T-helper 1 cell treated with Interleukin-12 subunit alpha and Interleukin-12 subunit beta and Interleukin-4 antibody, amounts not matched to agents 30 μg/mL and 1 μg/mL, for 36 hours (primary cell): ENCODE results near the gene CCDC77.

Source experiments
- H3K27ac Mint-ChIP-seq: one replicate; pipeline ENCODE4 v1.8.0; 2021; ENCODE audit warnings: mild to moderate bottlenecking, mixed read lengths
- H3K27me3 Mint-ChIP-seq: one replicate; pipeline ENCODE4 v1.8.0; 2021; ENCODE audit warnings: low read depth, mixed read lengths
- H3K36me3 Mint-ChIP-seq: one replicate; pipeline ENCODE4 v1.8.0; 2021; ENCODE audit warnings: low read depth, mixed read lengths
- H3K4me1 Mint-ChIP-seq: one replicate; pipeline ENCODE4 v1.8.0; 2021; ENCODE audit warnings: low read depth, mixed read lengths
- H3K4me3 Mint-ChIP-seq: one replicate; pipeline ENCODE4 v1.8.0; 2021; ENCODE audit warnings: mild to moderate bottlenecking, moderate library complexity, mixed read lengths
- H3K9me3 Mint-ChIP-seq: one replicate; pipeline ENCODE4 v1.8.0; 2021; ENCODE audit warnings: mixed read lengths

CCDC77 gene

DNA sequence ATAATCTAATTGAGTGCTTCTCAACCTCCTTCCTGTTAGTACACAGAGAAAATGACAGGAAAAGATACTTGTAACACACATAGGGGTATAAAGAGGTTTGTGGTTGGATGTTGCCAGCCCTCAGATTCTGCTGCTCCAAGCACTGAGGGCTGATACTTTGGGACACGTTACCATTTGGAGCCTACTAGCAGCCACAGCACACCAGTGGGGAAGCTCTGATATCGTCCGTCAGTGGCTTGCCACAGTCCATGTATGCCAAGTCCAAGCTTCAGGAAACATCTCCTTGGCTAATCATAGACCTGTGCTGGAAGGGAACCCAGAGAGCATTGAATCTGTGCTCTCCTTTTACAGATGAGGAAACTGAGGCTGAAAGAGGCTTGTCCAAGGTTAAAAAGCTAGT lies 80.6 kb downstream of the CCDC77 start:
- H3K36me3 Mint-ChIP-seq = no peaks in the 10 kb centered on the region

DNA sequence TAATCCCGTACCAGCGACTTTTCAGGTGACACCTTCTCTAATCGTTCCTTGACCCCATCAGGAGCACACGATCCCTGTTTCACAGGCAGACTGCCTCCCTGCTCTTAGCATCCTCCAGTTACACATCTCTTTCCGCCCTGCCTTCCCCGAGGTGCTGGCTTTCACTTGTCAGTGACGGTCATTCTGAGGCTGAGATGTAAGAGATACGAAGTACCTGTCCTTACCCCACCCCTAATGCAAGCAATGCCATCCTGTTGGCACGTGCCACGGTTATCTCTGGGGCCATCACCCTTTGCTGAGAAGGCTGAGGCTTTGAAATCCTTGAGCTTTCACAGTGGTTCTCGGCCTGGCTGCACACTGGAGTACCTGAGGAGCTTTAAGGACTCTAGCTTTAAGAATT lies 82.7 kb downstream of the CCDC77 start:
- H3K9me3 Mint-ChIP-seq = no peaks in the 10 kb centered on the region
- H3K4me3 Mint-ChIP-seq = no peak overlapping the region
- no peaks in the 10 kb centered on the region for H3K36me3 Mint-ChIP-seq
- no peak overlapping the region for H3K27ac Mint-ChIP-seq
- peaks cover 8% of the 10 kb centered on the region for H3K27me3 Mint-ChIP-seq
- peaks cover 3% of the 10 kb centered on the region for H3K4me1 Mint-ChIP-seq

More for the DNA sequence above, 80.6 kb downstream of the CCDC77 start:
- no peak overlapping the region for H3K4me3 Mint-ChIP-seq
- no peaks in the 10 kb centered on the region for H3K9me3 Mint-ChIP-seq
- H3K27me3 Mint-ChIP-seq = peaks cover 17% of the 10 kb centered on the region
- no peak overlapping the region for H3K27ac Mint-ChIP-seq
- no peaks in the 10 kb centered on the region for H3K4me1 Mint-ChIP-seq

DNA sequence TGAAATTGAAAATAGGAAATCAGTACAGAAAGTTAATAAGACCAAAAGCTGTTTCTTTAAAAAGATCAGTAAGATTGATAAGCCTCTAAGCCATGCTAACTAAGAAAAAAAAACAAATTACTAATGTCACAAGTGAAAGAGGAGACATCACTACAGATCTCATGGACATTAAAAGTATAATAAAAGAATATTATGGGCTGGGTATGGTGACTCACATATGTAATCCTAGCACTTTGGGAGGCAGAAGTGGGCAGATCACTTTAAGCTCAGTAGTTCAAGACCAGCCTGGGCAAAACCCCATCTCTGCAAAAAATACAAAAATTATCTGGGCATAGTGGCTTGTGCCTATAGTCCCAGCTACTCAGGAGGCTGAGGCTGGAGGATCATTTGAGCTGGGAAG lies 88.8 kb downstream of the CCDC77 start:
- Mint-ChIP-seq H3K4me3 (no peak overlapping the region), H3K4me1 (peaks cover 3% of the 10 kb centered on the region), H3K36me3 (no peaks in the 10 kb centered on the region), H3K27ac (no peak overlapping the region), H3K27me3 (peaks cover 25% of the 10 kb centered on the region), H3K9me3 (peaks cover 9% of the 10 kb centered on the region)
